K562 (cell line): ENCODE data around the gene PIP4K2A. TPM values are rescaled to one million over a fixed set of nuclear protein-coding genes. Genes with fewer than 3 reads are reported as not detected.

Experiments used
- ARHGAP35 ChIP-seq: fragments of 450-650 bp; IDR thresholded peaks from 2 replicates; pipeline ENCODE4 v1.6.1; 2018; ENCODE audit not compliant: partially characterized antibody
- DNMT1 ChIP-seq: fragments of 450-650 bp; IDR thresholded peaks from 2 replicates; pipeline ENCODE4 v1.6.1; 2016; ENCODE audit warnings: antibody characterized with exemption, mild to moderate bottlenecking
- HMGN3 ChIP-seq: IDR thresholded peaks from 2 replicates; pipeline ENCODE4 v1.6.1; 2011; ENCODE audit warnings: borderline replicate concordance, low read depth, mild to moderate bottlenecking, mixed read lengths, low read length; ENCODE audit not compliant: insufficient read length; ENCODE audit errors: extremely low read depth
- KAT7 ChIP-seq: sonication (generic); formaldehyde crosslinking; IDR thresholded peaks from 2 replicates; pipeline ENCODE4 v1.8.0; 2022; ENCODE audit warnings: missing genetic modification reagents, mild to moderate bottlenecking, borderline replicate concordance
- KLF6 ChIP-seq: fragments of 250-450 bp; sonication (Bioruptor Pico); IDR thresholded peaks from 2 replicates; pipeline ENCODE4 v1.4.0; 2020; ENCODE audit warnings: mild to moderate bottlenecking, moderate library complexity, borderline replicate concordance
- MED1 ChIP-seq: sonication (generic); formaldehyde crosslinking; IDR thresholded peaks from 2 replicates; pipeline ENCODE4 v1.8.1; 2023; ENCODE audit warnings: missing genetic modification reagents, borderline replicate concordance
- NBN ChIP-seq: fragments of 450-650 bp; IDR thresholded peaks from 2 replicates; pipeline ENCODE4 v1.6.1; 2016; ENCODE audit warnings: low read depth, mild to moderate bottlenecking
- RBM15 ChIP-seq: fragments of 200-400 bp; formaldehyde crosslinking; IDR thresholded peaks from 2 replicates; pipeline ENCODE4 v1.6.1; 2018; ENCODE audit warnings: mild to moderate bottlenecking, low read length, moderate library complexity; ENCODE audit not compliant: insufficient read depth
- RFX1 ChIP-seq: fragments of 450-650 bp; IDR thresholded peaks from 2 replicates; pipeline ENCODE4 v1.6.1; 2016; ENCODE audit warnings: mild to moderate bottlenecking, moderate library complexity
- RNF2 ChIP-seq: sonication (generic); IDR thresholded peaks from 2 replicates; pipeline ENCODE4 v1.6.1; 2016
- SLC30A9 ChIP-seq: fragments of 250-450 bp; sonication (Bioruptor Pico); IDR thresholded peaks from 2 replicates; pipeline ENCODE4 v1.8.0; 2022; ENCODE audit warnings: mild to moderate bottlenecking, moderate library complexity
- SMAD3 ChIP-seq: fragments of 450-650 bp; formaldehyde crosslinking; conservative IDR thresholded peaks from 2 replicates; pipeline ENCODE4 v1.4.0; 2020; ENCODE audit warnings: mild to moderate bottlenecking
- SMARCE1 ChIP-seq: fragments of 450-650 bp; IDR thresholded peaks from 2 replicates; pipeline ENCODE4 v1.7.1; 2016; ENCODE audit warnings: mild to moderate bottlenecking
- SNIP1 ChIP-seq: fragments of 450-650 bp; IDR thresholded peaks from 2 replicates; pipeline ENCODE4 v1.7.1; 2017; ENCODE audit warnings: low read depth, mild to moderate bottlenecking
- TCF3 ChIP-seq: sonication (generic); formaldehyde crosslinking; IDR thresholded peaks from 2 replicates; pipeline ENCODE4 v1.4.0; 2020; ENCODE audit warnings: mild to moderate bottlenecking, missing genetic modification reagents
- ZFX ChIP-seq: sonication (generic); formaldehyde crosslinking; IDR thresholded peaks from 2 replicates; pipeline ENCODE4 v1.8.0; 2022; ENCODE audit warnings: mild to moderate bottlenecking, missing genetic modification reagents, moderate library complexity
- ZNF282 ChIP-seq: sonication (generic); formaldehyde crosslinking; IDR thresholded peaks from 2 replicates; pipeline ENCODE4 v1.8.1; 2023; ENCODE audit warnings: missing genetic modification reagents
- ZNF354B ChIP-seq: fragments of 250-450 bp; sonication (Bioruptor Pico); IDR thresholded peaks from 2 replicates; pipeline ENCODE4 v1.4.0; 2020
- ZNF561 ChIP-seq: fragments of 450-650 bp; formaldehyde crosslinking; conservative IDR thresholded peaks from 2 replicates; pipeline ENCODE4 v1.4.0; 2020; ENCODE audit warnings: mild to moderate bottlenecking, moderate library complexity
- ZNF584 ChIP-seq: fragments of 200-800 bp; sonication (Bioruptor generic); IDR thresholded peaks from 2 replicates; pipeline ENCODE4 v1.6.1; 2016; ENCODE audit warnings: low read depth, mild to moderate bottlenecking, missing genetic modification characterization, missing compliant biosample characterization
- ZNF699 ChIP-seq: fragments of 250-450 bp; sonication (Bioruptor Pico); IDR thresholded peaks from 2 replicates; pipeline ENCODE4 v1.8.0; 2021; ENCODE audit warnings: mild to moderate bottlenecking, moderate library complexity; ENCODE audit not compliant: insufficient replicate concordance
- ZNF75A ChIP-seq: fragments of 450-650 bp; formaldehyde crosslinking; IDR thresholded peaks from 2 replicates; pipeline ENCODE4 v1.4.0; 2020; ENCODE audit warnings: mild to moderate bottlenecking
- ZNF785 ChIP-seq: fragments of 250-450 bp; sonication (Bioruptor Pico); IDR thresholded peaks from 2 replicates; pipeline ENCODE4 v1.4.0; 2020; ENCODE audit warnings: mild to moderate bottlenecking
- polyA plus RNA-seq, 8 experiments: library from polyadenylated mRNA; depleted of rRNA in 4 of 8; stranded (reverse) in 5 of 8; unstranded in 3 of 8; fragments of >200 nt; fragmentation: Nextera tagmentation in 2 of 8; fragmentation: Illumina TruSeq in 1 of 8; extraction: Ambion mirVana in 2 of 8; extraction: Trizol in 1 of 8; gene quantifications; 2 replicates each; pipeline versions ENCODE4 v1.2.1 to v1.2.3, GENCODE V29; 2011 to 2014; ENCODE audit warnings: inconsistent platforms in 1 of 8, missing spikeins in 1 of 8
- total RNA-seq, 7 experiments: library from RNA; depleted of rRNA in 6 of 7; stranded (reverse); fragments of >200 nt in 6 of 7; fragmentation: Illumina TruSeq in 2 of 7; extraction: Trizol in 2 of 7; gene quantifications; 2 replicates each; pipeline versions ENCODE4 v1.2.1 to v1.2.3, GENCODE V29; 2011 to 2021; ENCODE audit warnings: low replicate concordance in 1 of 7
- TF ChIP-seq, protein P1 (sequence below): sonication (generic); formaldehyde crosslinking; IDR thresholded peaks from 2 replicates; pipeline ENCODE4 v1.8.0; 2022; ENCODE audit warnings: mild to moderate bottlenecking, missing genetic modification reagents
- TF ChIP-seq, protein P2 (sequence below), 2 experiments: fragments of 250-450 bp in 1 of 2; fragments of 450-650 bp in 1 of 2; sonication (Bioruptor Pico) in 1 of 2; IDR thresholded peaks; 2 replicates each; pipeline versions ENCODE4 v1.6.1 to v1.8.0; 2016 to 2021; ENCODE audit warnings: mild to moderate bottlenecking in 2 of 2, moderate library complexity in 2 of 2, missing compliant biosample characterization in 1 of 2, missing genetic modification characterization in 1 of 2
- TF ChIP-seq, protein P3 (sequence below): fragments of 200-400 bp; formaldehyde crosslinking; IDR thresholded peaks from 2 replicates; pipeline ENCODE4 v1.6.1; 2017; ENCODE audit warnings: mild to moderate bottlenecking, low read depth, low read length, moderate library complexity
- TF ChIP-seq, protein P4 (sequence below): fragments of 450-650 bp; formaldehyde crosslinking; IDR thresholded peaks from 2 replicates; pipeline ENCODE4 v1.4.0; 2020; ENCODE audit warnings: mild to moderate bottlenecking, mixed read lengths

PIP4K2A gene
- total and polyA plus RNA-seq, 9 of the 15 experiments (the other 6 are each of a cell fraction or from before 2014, with no cell fraction given), result 35.6 to 117 (median 71.9) TPM

DNA sequence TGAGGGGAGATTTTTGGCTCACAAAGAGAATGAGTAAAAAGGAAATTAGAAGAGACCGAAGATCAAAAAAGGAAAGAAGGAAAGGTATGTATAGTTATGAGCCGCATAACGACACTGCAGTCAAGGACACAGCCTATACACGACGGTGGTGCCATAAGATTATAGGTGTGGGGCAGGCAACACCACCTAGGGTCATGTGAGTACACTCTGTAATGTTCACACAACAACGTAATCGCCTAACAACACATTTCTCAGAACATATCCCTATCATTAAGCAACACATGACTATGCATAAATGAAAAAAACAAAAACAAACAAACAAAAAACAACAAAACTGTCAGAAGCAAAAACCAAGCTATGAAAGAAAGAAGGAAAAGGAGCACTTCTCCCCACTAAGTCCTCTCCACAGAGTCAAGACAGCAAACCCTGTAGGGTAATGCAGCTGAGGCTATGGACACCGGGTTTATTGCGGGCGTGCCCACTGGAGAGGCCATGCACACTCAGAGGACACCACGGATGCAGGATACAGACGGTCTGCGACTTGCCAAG lies 45.1 kb downstream of the PIP4K2A start (continued):
- no peak for TF ChIP-seq ZNF282 (CRISPR knock-in tag)
- no peak for TF ChIP-seq MED1
- peak; percentile 87 for TF ChIP-seq NBN
- TF ChIP-seq KAT7 (CRISPR knock-in tag), result no peak
- TF ChIP-seq RNF2, result no peak
- TF ChIP-seq ZNF561, result no peak
- TF ChIP-seq ZNF75A (CRISPR knock-in tag), result no peak
- no peak for TF ChIP-seq HMGN3
- TF ChIP-seq ARHGAP35, result no peak
- TF ChIP-seq, protein P1, sequence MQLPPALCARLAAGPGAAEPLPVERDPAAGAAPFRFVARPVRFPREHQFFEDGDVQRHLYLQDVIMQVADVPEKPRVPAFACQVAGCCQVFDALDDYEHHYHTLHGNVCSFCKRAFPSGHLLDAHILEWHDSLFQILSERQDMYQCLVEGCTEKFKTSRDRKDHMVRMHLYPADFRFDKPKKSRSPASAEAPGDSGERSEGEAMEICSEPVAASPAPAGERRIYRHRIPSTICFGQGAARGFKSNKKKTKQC (CRISPR knock-in tag), result no peak
- TF ChIP-seq ZNF785 (CRISPR knock-in tag), result no peak
- peak; percentile 90 for TF ChIP-seq SMARCE1
- TF ChIP-seq, protein P2, sequence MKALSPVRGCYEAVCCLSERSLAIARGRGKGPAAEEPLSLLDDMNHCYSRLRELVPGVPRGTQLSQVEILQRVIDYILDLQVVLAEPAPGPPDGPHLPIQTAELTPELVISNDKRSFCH (CRISPR knock-in tag; IDR thresholded peaks at IDR 0.05), result no peak
- TF ChIP-seq, protein P2 (tag; IDR thresholded peaks at IDR 0.05), result 0 out of 2 replicates have a peak, but pooled peaks have one; percentile 38
- TF ChIP-seq, protein P3, sequence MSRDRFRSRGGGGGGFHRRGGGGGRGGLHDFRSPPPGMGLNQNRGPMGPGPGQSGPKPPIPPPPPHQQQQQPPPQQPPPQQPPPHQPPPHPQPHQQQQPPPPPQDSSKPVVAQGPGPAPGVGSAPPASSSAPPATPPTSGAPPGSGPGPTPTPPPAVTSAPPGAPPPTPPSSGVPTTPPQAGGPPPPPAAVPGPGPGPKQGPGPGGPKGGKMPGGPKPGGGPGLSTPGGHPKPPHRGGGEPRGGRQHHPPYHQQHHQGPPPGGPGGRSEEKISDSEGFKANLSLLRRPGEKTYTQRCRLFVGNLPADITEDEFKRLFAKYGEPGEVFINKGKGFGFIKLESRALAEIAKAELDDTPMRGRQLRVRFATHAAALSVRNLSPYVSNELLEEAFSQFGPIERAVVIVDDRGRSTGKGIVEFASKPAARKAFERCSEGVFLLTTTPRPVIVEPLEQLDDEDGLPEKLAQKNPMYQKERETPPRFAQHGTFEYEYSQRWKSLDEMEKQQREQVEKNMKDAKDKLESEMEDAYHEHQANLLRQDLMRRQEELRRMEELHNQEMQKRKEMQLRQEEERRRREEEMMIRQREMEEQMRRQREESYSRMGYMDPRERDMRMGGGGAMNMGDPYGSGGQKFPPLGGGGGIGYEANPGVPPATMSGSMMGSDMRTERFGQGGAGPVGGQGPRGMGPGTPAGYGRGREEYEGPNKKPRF, result no peak
- TF ChIP-seq, protein P4, sequence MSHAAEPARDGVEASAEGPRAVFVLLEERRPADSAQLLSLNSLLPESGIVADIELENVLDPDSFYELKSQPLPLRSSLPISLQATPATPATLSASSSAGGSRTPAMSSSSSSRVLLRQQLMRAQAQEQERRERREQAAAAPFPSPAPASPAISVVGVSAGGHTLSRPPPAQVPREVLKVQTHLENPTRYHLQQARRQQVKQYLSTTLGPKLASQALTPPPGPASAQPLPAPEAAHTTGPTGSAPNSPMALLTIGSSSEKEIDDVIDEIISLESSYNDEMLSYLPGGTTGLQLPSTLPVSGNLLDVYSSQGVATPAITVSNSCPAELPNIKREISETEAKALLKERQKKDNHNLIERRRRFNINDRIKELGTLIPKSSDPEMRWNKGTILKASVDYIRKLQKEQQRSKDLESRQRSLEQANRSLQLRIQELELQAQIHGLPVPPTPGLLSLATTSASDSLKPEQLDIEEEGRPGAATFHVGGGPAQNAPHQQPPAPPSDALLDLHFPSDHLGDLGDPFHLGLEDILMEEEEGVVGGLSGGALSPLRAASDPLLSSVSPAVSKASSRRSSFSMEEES (CRISPR knock-in tag), result no peak
- TF ChIP-seq KLF6 (CRISPR knock-in tag), result no peak
- TF ChIP-seq SNIP1, result no peak
- no peak for TF ChIP-seq RBM15
- no peak; the same call in 1 of the 2 replicates for TF ChIP-seq ZFX (CRISPR knock-in tag)
- no peak for TF ChIP-seq SMAD3 (CRISPR knock-in tag)
- no peak for TF ChIP-seq ZNF699
- no peak for TF ChIP-seq ZNF584
- TF ChIP-seq ZNF354B (CRISPR knock-in tag), result no peak
- no peak for TF ChIP-seq DNMT1
- no peak for TF ChIP-seq SLC30A9 (CRISPR knock-in tag)
- peak; percentile 54; the same call in 1 of the 2 replicates for TF ChIP-seq TCF3 (CRISPR knock-in tag)
- TF ChIP-seq RFX1, result no peak
